NCI-H526 treated with DMSO at 0.1 percent for 48 hours (cell line): Measurements from ENCODE around the gene ACAP3.

Experiments used
- DNase-seq: peaks from one replicate; lab custom pipeline; 2025; lab: John Stamatoyannopoulos, UW

Gene ACAP3

GRCh38 chr1:1314237-1314586 lies 6.5 kb upstream of the ACAP3 start:
- DNase-seq = no peak

- DNase-seq = no peak
Observed at GRCh38 chr1:1313500-1314236, 5.9 kb upstream of the ACAP3 start.

GRCh38 chr1:1312450-1313314 lies 5.0 kb upstream of the ACAP3 start:
- DNase-seq = no peak

- no peak for DNase-seq
Observed at GRCh38 chr1:1311107-1312104, 3.7 kb upstream of the ACAP3 start.

GRCh38 chr1:1310476-1311053 lies 2.8 kb upstream of the ACAP3 start:
- no peak for DNase-seq

- no peak for DNase-seq
Observed at GRCh38 chr1:1310109-1310385, 2.3 kb upstream of the ACAP3 start.

- DNase-seq = no peak
Observed at GRCh38 chr1:1309251-1310108, 1.8 kb upstream of the ACAP3 start.

- DNase-seq = no peak
Observed at GRCh38 chr1:1308756-1309250, 1.1 kb upstream of the ACAP3 start.

GRCh38 chr1:1307261-1307922 lies 338 bp downstream of the ACAP3 start:
- no peak for DNase-seq

GRCh38 chr1:1306661-1307260 lies 969 bp downstream of the ACAP3 start:
- DNase-seq = no peak

GRCh38 chr1:1306070-1306660 lies 1.6 kb downstream of the ACAP3 start:
- DNase-seq = no peak

- no peak for DNase-seq
Observed at GRCh38 chr1:1305300-1306069, 2.2 kb downstream of the ACAP3 start.

GRCh38 chr1:1304331-1305299 lies 3.1 kb downstream of the ACAP3 start:
- DNase-seq = peak; percentile 54

GRCh38 chr1:1303736-1304135 lies 4.0 kb downstream of the ACAP3 start:
- DNase-seq = no peak

- DNase-seq = no peak
Observed at GRCh38 chr1:1302951-1303509, 4.7 kb downstream of the ACAP3 start.

- no peak for DNase-seq
Observed at GRCh38 chr1:1302006-1302430, 5.7 kb downstream of the ACAP3 start.

GRCh38 chr1:1300352-1300739 lies 7.4 kb downstream of the ACAP3 start:
- DNase-seq = no peak
